Effector CD8-positive, alpha-beta T cell (primary cell): Measurements from ENCODE around the gene ASMT.
A peak's percentile ranks its signal among the peaks of the same experiment; 100 is the strongest.
"Not testable (repeated sequence)": the region's sequence is repeated elsewhere in the genome, so short reads cannot be mapped to it uniquely, and the experiment has no call there.

ENCODE experiments used
- DNase-seq: peaks from one replicate; lab custom pipeline; 2025; lab: John Stamatoyannopoulos, UW

Gene ASMT

DNA sequence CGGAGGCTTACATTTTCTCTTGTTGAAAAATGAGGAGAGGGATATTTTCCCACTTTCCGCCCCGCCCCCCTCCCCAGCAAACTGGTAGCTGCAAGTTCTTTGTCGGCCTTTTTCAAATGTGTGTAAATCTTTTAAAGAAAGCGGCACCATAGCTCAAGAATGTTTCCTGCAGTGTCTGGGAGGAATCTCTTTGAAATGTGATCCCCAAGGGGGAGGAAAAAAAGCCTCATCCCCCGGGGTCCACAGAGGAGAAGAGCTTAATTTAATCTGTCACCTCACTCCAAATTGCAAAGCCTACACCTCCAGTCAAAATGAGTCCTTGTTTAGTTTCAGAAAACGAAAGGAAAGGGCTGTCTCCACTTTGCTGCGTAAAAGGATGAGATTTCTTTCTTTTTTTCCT is 34.8 kb downstream of the ASMT start:
- no peak for DNase-seq

DNA sequence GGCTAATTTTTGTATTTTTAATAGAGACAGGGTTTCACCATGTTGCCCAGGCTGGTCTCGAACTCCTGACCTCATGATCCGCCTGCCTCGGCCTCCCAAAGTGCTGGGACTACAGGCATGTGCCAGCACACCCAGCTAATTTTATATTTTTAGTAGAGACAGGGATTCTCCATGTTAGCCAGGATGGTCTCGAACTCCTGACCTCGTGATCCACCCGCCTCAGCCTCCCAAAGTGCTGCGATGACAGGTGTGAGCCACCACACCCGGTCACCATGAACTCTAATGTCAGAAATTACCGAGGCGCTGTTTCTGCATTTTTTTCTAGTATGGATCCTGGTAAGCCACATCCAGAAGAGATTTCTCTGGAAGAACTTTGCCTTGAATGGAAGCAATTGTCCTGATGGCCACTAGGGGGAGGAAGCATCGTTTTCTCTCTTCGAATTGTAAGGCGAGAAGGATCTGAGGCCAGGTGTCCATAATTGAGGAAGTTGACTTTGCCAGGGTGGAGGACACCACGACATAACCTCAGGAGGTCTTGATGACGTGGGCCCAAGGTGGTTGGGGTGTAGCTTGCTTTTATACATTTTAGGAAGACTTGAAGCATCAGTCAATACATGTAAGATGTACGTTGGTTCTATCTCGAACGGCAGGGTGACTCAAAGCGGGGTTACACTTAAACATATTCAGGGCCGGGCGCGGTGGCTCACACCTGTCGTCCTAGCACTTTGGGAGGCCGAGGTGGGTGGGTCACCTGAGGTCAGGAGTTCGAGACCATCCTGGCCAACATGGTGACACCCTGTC is 37.4 kb downstream of the ASMT start:
- DNase-seq: not testable (repeated sequence)

GRCh38 chrX:1656379-1656778 is 41.5 kb downstream of the ASMT start:
- DNase-seq: no peak

DNA sequence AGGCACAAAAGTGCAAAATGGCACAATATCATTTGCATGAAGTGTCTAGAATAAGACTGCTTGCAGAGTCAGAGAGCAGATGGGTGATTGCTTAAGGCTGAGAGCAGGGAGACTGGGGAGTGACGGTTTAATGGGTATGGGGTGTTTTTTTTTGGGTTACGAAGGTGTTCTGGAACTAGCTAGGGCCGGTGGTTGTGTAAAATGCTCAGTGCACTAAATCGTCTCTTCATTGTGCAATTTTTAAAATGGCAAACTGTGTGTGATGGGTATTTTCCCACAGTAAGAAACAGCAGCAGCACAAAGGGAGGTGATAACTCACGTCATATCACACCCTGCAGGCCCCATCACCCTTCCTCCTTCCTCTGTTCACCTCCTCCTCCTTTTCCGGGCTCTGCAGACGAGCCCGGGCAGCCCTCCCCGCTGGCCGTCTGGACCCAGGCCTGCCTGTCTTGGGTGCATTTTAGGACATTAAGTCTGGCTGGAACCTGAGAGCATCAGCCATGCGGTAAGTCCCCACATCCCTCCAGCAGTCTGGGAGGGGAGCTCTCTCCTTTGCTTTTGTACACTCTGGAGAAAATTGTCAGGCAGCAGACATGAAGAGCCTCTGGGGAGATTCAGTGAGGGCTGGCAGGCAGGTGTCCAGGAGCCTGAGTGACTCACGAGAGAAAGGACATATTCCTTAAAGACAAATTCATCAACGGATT is 42.7 kb downstream of the ASMT start:
- DNase-seq: peak; percentile 9

- no peak for DNase-seq
These were observed 43.2 kb downstream of the ASMT start for GRCh38 chrX:1658071-1658491.

- DNase-seq: no peak
These were observed 45.0 kb downstream of the ASMT start for GRCh38 chrX:1659664-1660461.

GRCh38 chrX:1661048-1661921 is 46.4 kb downstream of the ASMT start:
- peak; percentile 79 for DNase-seq

DNA sequence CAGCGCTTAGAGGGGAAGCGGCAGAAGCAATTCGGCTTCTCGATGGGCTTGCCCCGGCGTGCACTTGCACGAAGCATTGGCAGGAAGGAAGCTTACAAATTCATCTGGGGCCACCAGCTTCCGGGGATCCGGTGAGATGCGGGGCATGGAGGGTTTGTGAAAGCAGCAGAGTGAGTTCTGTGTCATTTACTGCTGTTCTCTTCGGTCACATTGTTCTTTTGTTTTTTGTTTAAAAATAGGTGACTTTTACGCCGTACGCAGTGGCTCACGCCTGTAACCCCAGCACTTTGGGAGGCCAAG is 47.0 kb downstream of the ASMT start:
- DNase-seq: no peak

GRCh38 chrX:1667566-1667965 is 52.7 kb downstream of the ASMT start:
- DNase-seq: no peak

DNA sequence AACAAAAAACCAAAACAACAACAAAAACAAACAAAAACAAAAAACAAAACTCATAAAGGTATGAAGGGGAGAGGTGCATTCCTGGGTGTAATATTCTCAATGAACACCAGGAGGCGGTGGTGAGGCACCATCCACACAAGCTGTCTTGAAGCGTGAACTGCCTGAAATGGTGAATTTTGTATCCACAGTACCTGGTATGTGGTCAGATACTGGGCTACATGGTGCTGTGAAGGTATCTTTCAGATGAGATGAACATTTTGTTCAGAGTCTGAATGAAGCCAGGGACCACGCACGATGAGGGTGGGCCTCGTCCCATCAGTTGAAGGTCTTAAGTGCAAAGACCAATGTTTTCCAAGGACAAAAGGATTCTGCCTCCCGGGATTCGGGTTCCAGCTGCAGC is 58.5 kb downstream of the ASMT start:
- DNase-seq: peak; percentile 7

GRCh38 chrX:1676866-1677265 is 62.0 kb downstream of the ASMT start:
- no peak for DNase-seq

GRCh38 chrX:1679238-1679637 is 64.4 kb downstream of the ASMT start:
- no peak for DNase-seq

DNA sequence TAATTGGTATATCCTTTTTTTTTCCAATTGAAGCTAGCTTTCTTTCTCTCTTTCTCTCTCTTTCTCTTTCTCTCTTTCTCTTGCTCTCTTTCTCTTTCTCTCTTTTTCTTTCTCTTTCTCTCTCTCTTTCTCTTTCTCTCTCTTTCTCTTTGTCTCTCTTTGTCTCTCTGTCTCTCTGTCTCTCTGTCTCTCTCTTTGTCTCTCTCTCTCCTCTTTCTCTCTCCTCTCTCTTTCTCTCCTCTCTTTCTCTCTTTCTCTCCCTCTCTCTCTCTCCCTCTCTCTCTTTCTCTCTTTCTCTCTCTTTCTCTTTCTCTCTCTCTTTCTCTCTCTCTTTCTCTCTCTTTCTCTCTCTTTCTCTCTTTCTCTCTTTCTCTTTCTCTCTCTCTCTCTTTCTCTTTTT is 66.6 kb downstream of the ASMT start:
- DNase-seq: no peak

- not testable (repeated sequence) for DNase-seq
These were observed 67.0 kb downstream of the ASMT start for GRCh38 chrX:1681856-1682255.

DNA sequence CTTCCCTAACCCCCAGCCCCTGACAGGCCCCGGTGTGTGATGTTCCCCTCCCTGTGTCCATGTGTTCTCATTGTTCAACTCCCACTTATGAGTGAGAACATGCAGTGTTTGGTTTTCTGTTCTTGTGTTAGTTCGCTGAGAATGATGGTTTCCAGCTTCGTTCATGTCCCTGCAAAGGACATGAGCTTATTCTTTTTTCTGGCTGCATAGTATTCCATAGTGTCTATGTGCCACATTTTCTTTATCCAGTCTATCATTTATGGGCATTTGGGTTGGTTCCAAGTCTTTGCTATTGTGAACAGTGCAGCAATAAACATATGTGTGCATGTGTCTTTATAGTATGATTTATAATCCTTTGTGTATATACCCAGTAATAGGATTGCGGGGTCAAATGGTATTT is 67.6 kb downstream of the ASMT start:
- not testable (repeated sequence) for DNase-seq

DNA sequence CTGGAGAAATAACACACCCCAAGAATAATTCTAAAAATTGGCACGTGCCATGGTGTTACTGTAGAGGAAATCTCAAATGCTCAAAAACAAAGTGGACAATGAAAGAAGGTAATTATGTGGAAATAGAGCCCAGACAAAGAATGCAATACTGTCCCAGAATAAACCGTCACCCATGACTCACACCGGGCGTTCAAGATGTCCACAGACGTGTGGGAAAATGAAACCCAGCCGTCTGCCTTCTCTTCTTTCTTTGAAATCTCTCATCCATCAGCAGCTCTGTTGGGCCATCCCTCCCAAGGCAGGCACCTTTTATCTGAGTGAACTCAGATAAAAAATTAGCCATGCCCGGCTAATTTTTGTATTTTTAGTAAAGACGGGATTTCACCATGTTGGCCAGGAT is 70.0 kb downstream of the ASMT start:
- not testable (repeated sequence) for DNase-seq

DNA sequence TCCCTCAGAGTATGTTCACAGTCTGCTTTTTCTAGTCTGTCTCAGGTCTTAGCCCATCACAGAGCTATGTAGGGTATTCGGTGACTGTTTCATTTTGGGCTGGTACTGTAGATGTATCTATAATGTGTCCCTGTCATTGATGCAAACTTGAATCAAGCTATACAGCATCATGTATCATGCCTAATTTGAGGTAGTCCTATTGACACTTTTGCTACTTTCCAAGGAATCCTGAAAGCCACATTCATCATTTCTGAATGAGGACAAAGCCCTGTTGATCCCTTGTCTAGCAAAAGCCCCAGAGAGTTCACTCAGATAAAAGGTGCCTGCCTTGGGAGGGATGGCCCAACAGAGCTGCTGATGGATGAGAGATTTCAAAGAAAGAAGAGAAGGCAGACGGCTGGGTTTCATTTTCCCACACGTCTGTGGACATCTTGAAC is 70.6 kb downstream of the ASMT start:
- DNase-seq: not testable (repeated sequence)

GRCh38 chrX:1686642-1687041 is 71.8 kb downstream of the ASMT start:
- DNase-seq: no peak
